Measurements from ENCODE around the gene PCTP. TPM values are rescaled to one million over a fixed set of nuclear protein-coding genes. Genes with fewer than 3 reads are reported as not detected.
A peak's percentile ranks its signal among the peaks of the same experiment; 100 is the strongest.

Gene PCTP
- total and polyA plus RNA-seq, 9 of the 15 experiments (the other 6 are each of a cell fraction or from before 2014, with no cell fraction given) = 10.9 to 62.3 (median 41.2) TPM

DNA sequence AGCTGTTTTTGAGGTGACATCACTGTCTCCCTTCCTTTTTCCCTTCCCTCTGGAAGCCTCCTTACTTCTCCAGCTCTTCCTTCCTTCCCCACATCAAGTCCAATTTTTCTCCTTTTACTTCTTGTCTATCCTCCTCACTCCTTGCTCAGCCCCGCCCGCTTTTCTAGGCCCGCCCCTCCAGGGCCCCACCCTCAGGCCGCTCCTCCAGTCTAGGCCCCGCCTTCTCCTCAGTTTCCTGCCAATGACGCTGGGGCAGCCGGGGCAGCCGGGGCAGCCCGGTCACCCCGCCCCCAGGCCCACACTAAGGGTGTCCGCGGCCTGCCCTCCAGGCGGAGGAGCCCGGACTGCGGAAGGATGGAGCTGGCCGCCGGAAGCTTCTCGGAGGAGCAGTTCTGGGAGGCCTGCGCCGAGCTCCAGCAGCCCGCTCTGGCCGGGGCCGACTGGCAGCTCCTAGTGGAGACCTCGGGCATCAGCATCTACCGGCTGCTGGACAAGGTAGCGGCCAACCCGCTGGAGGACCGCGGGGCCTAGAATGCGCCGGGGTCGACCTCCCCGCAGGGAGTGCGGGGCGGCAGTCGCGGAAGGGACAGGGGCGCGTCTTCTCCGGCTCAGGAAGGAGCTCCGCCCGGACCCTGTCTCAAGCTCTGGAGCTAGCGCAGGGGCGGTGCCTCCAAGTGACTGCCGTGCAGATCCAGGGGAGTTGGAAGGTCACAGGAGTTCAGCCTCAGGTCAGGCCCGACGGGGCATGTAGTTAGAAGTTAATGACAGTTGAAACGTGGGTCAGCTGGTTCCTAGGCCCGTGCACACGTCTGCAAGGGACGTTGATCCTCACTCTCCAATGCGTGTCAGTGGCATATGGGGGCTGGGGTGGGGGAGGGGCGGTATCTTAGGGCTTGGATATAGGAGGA is at the start of gene PCTP (continued):
- TF ChIP-seq MTA2 (IDR thresholded peaks at IDR 0.05; ENCODE audit: low read depth) = no peak
- TF ChIP-seq, protein P1, sequence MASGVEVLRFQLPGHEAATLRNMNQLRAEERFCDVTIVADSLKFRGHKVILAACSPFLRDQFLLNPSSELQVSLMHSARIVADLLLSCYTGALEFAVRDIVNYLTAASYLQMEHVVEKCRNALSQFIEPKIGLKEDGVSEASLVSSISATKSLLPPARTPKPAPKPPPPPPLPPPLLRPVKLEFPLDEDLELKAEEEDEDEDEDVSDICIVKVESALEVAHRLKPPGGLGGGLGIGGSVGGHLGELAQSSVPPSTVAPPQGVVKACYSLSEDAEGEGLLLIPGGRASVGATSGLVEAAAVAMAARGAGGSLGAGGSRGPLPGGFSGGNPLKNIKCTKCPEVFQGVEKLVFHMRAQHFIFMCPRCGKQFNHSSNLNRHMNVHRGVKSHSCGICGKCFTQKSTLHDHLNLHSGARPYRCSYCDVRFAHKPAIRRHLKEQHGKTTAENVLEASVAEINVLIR (CRISPR knock-in tag; IDR thresholded peaks at IDR 0.05) = no peak
- peak; percentile 59 for TF ChIP-seq KDM5B (IDR thresholded peaks at IDR 0.05; ENCODE audit: insufficient replicate concordance, low read depth, low read length)
- TF ChIP-seq, protein P2, sequence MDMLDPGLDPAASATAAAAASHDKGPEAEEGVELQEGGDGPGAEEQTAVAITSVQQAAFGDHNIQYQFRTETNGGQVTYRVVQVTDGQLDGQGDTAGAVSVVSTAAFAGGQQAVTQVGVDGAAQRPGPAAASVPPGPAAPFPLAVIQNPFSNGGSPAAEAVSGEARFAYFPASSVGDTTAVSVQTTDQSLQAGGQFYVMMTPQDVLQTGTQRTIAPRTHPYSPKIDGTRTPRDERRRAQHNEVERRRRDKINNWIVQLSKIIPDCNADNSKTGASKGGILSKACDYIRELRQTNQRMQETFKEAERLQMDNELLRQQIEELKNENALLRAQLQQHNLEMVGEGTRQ (CRISPR knock-in tag; IDR thresholded peaks at IDR 0.05) = no peak
- peak; percentile 74 for TF ChIP-seq TAF9B (IDR thresholded peaks at IDR 0.05; ENCODE audit: partially characterized antibody)
- TF ChIP-seq ZNF146 (CRISPR knock-in tag; IDR thresholded peaks at IDR 0.05; ENCODE audit: unreplicated experiment) = no peak
- TF ChIP-seq POLR2AphosphoS5 (IDR thresholded peaks at IDR 0.05; ENCODE audit: control insufficient read depth, insufficient read depth, low read depth, low read length) = peak; percentile 26; the same call in 1 of the 2 replicates
- TF ChIP-seq ZNF707 (CRISPR knock-in tag; conservative IDR thresholded peaks at IDR 0.05) = no peak
- TF ChIP-seq ZFP36 (IDR thresholded peaks at IDR 0.05; ENCODE audit: low read depth, low read length, partially characterized antibody) = no peak
- TF ChIP-seq TSC22D4 (tag; IDR thresholded peaks at IDR 0.05) = no peak
- peak; percentile 48; the same call in 1 of the 2 replicates for TF ChIP-seq ZNF24 (IDR thresholded peaks at IDR 0.05)
- no peak for TF ChIP-seq SMARCA5 (IDR thresholded peaks at IDR 0.05)
- no peak for TF ChIP-seq SNIP1 (IDR thresholded peaks at IDR 0.05; ENCODE audit: low read depth)
- no peak for TF ChIP-seq ZKSCAN8 (CRISPR knock-in tag; IDR thresholded peaks at IDR 0.05)
- TF ChIP-seq, protein P3, sequence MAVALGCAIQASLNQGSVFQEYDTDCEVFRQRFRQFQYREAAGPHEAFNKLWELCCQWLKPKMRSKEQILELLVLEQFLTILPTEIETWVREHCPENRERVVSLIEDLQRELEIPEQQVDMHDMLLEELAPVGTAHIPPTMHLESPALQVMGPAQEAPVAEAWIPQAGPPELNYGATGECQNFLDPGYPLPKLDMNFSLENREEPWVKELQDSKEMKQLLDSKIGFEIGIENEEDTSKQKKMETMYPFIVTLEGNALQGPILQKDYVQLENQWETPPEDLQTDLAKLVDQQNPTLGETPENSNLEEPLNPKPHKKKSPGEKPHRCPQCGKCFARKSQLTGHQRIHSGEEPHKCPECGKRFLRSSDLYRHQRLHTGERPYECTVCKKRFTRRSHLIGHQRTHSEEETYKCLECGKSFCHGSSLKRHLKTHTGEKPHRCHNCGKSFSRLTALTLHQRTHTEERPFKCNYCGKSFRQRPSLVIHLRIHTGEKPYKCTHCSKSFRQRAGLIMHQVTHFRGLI (CRISPR knock-in tag; IDR thresholded peaks at IDR 0.05) = no peak
- no peak for TF ChIP-seq FOXA1 (IDR thresholded peaks at IDR 0.05; ENCODE audit: borderline replicate concordance)
- no peak for TF ChIP-seq PYGO2 (tag; IDR thresholded peaks at IDR 0.05)
- TF ChIP-seq STAT5B (CRISPR knock-in tag; IDR thresholded peaks at IDR 0.05) = no peak
- peak; percentile 58 for TF ChIP-seq EGR1 (conservative IDR thresholded peaks at IDR 0.05)
- TF ChIP-seq, protein P4, sequence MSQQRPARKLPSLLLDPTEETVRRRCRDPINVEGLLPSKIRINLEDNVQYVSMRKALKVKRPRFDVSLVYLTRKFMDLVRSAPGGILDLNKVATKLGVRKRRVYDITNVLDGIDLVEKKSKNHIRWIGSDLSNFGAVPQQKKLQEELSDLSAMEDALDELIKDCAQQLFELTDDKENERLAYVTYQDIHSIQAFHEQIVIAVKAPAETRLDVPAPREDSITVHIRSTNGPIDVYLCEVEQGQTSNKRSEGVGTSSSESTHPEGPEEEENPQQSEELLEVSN (IDR thresholded peaks at IDR 0.05; ENCODE audit: borderline replicate concordance in 1 of 2, extremely low read depth in 1 of 2, insufficient read depth in 1 of 2, insufficient read length in 1 of 2, low read depth in 1 of 2, low read length in 1 of 2, poor library complexity in 1 of 2, severe bottlenecking in 1 of 2) = no peak
- TF ChIP-seq DDX20 (tag; IDR thresholded peaks at IDR 0.05; ENCODE audit: low read depth) = no peak
- TF ChIP-seq HEY1 (CRISPR knock-in tag; IDR thresholded peaks at IDR 0.05; ENCODE audit: borderline replicate concordance) = no peak
- TF ChIP-seq, protein P5, sequence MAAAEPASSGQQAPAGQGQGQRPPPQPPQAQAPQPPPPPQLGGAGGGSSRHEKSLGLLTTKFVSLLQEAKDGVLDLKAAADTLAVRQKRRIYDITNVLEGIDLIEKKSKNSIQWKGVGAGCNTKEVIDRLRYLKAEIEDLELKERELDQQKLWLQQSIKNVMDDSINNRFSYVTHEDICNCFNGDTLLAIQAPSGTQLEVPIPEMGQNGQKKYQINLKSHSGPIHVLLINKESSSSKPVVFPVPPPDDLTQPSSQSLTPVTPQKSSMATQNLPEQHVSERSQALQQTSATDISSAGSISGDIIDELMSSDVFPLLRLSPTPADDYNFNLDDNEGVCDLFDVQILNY (CRISPR knock-in tag; IDR thresholded peaks at IDR 0.05) = no peak
